AG09309 (cell line): ENCODE data around the gene SELENBP1.
A peak's percentile ranks its signal among the peaks of the same experiment; 100 is the strongest.
"Not testable (repeated sequence)": the region's sequence is repeated elsewhere in the genome, so short reads cannot be mapped to it uniquely, and the experiment has no call there.

ENCODE experiments used
- DNase-seq: peaks from one replicate; pipeline ENCODE4 v3.0.0-alpha.2; 2010; ENCODE audit warnings: low read depth
- H3K4me3 ChIP-seq: 2 replicates; pipeline ENCODE4 v1.5.1; 2011; ENCODE audit warnings: mild to moderate bottlenecking, low read depth, low read length, moderate library complexity; ENCODE audit not compliant: control insufficient read depth
- CTCF ChIP-seq: IDR thresholded peaks from 2 replicates; pipeline ENCODE4 v1.5.1; 2011; ENCODE audit warnings: mild to moderate bottlenecking, low read depth, low read length, inconsistent platforms; ENCODE audit not compliant: insufficient read depth, control insufficient read depth; ENCODE audit errors: missing control alignments

The SELENBP1 gene

GRCh38 chr1:151401125-151401788 lies 28.8 kb upstream of the SELENBP1 start:
- H3K4me3 ChIP-seq: no peak overlapping the region
- TF ChIP-seq CTCF: no peak
- DNase-seq: no peak

GRCh38 chr1:151399324-151400171 lies 27.0 kb upstream of the SELENBP1 start, which contains the start of gene PSMB4:
TSS of gene PSMB4 (plus strand) at chr1:151399573. CDS start at chr1:151399588, 15 bp downstream.
- TF ChIP-seq CTCF: no peak
- DNase-seq: peak; percentile 79
- H3K4me3 ChIP-seq: peak within 1 kb of the TSS; percentile 97

- not testable (repeated sequence) for H3K4me3 ChIP-seq, DNase-seq
Observed at GRCh38 chr1:151396265-151396664, 23.8 kb upstream of the SELENBP1 start.

GRCh38 chr1:151393583-151393982 lies 21.1 kb upstream of the SELENBP1 start:
- no peak for TF ChIP-seq CTCF
- no peak for DNase-seq
- H3K4me3 ChIP-seq: no peak overlapping the region

- TF ChIP-seq CTCF: no peak
- H3K4me3 ChIP-seq: no peak overlapping the region
- DNase-seq: no peak
Observed at GRCh38 chr1:151391079-151391563, 18.6 kb upstream of the SELENBP1 start.

GRCh38 chr1:151390221-151391078 lies 17.9 kb upstream of the SELENBP1 start:
- H3K4me3 ChIP-seq, DNase-seq: not testable (repeated sequence)

GRCh38 chr1:151386002-151386401 lies 13.5 kb upstream of the SELENBP1 start:
- TF ChIP-seq CTCF: no peak
- no peak overlapping the region for H3K4me3 ChIP-seq
- no peak for DNase-seq
